K562 (cell line): ENCODE data around the gene CMPK1. TPM values are rescaled to one million over a fixed set of nuclear protein-coding genes. Genes with fewer than 3 reads are reported as not detected.

Experiments used
- CBFA2T2 ChIP-seq: fragments of 450-650 bp; conservative IDR thresholded peaks from 2 replicates; pipeline ENCODE4 v1.6.1; 2017; ENCODE audit warnings: mild to moderate bottlenecking
- CCNT2 ChIP-seq: IDR thresholded peaks from 2 replicates; pipeline ENCODE4 v1.6.1; 2011; ENCODE audit warnings: borderline replicate concordance, low read depth, mild to moderate bottlenecking, moderate library complexity, mixed read lengths, low read length; ENCODE audit not compliant: insufficient read length; ENCODE audit errors: extremely low read depth
- EP300 ChIP-seq: IDR thresholded peaks from 2 replicates; pipeline ENCODE4 v1.6.1; 2012; ENCODE audit warnings: low read length, improper control_type of control experiment
- HDAC6 ChIP-seq: IDR thresholded peaks from 2 replicates; pipeline ENCODE4 v1.6.1; 2012; ENCODE audit warnings: low read depth, mild to moderate bottlenecking, control low read depth, inconsistent platforms, low read length, moderate library complexity
- ILF3 ChIP-seq: fragments of 450-650 bp; IDR thresholded peaks from 2 replicates; pipeline ENCODE4 v1.6.1; 2018; ENCODE audit warnings: antibody characterized with exemption, mild to moderate bottlenecking, moderate library complexity, borderline replicate concordance
- IRF1 ChIP-seq: sonication (generic); formaldehyde crosslinking; IDR thresholded peaks from 2 replicates; pipeline ENCODE4 v1.8.0; 2022; ENCODE audit warnings: missing genetic modification reagents, mild to moderate bottlenecking, borderline replicate concordance
- KDM4B ChIP-seq, 2 experiments: fragments of 450-650 bp in 1 of 2; sonication (generic) in 1 of 2; IDR thresholded peaks; 2 replicates each; pipeline ENCODE4 v1.6.1; 2016 to 2017; ENCODE audit warnings: borderline replicate concordance in 2 of 2, antibody characterized with exemption in 1 of 2, low read depth in 1 of 2, mild to moderate bottlenecking in 1 of 2
- MCM5 ChIP-seq: fragments of 450-650 bp; IDR thresholded peaks from 2 replicates; pipeline ENCODE4 v1.6.1; 2016; ENCODE audit warnings: low read depth
- MYBL2 ChIP-seq, 2 experiments: fragments of 450-650 bp in 1 of 2; sonication (generic) in 1 of 2; formaldehyde crosslinking in 1 of 2; IDR thresholded peaks; 2 replicates each; pipeline versions ENCODE4 v1.6.1 to v1.8.1; 2017 to 2022; ENCODE audit warnings: borderline replicate concordance in 1 of 2, inconsistent platforms in 1 of 2, low read depth in 1 of 2, mild to moderate bottlenecking in 1 of 2, missing genetic modification reagents in 1 of 2, moderate library complexity in 1 of 2
- NCOR1 ChIP-seq: fragments of 450-650 bp; IDR thresholded peaks from 2 replicates; pipeline ENCODE4 v1.6.1; 2016; ENCODE audit warnings: mild to moderate bottlenecking, moderate library complexity
- SMARCE1 ChIP-seq: fragments of 450-650 bp; IDR thresholded peaks from 2 replicates; pipeline ENCODE4 v1.7.1; 2016; ENCODE audit warnings: mild to moderate bottlenecking
- ZNF197 ChIP-seq: fragments of 200-800 bp; sonication (Bioruptor generic); IDR thresholded peaks from 2 replicates; pipeline ENCODE4 v1.6.1; 2016; ENCODE audit warnings: low read depth, missing genetic modification characterization, missing compliant biosample characterization
- ZNF444 ChIP-seq: fragments of 250-450 bp; sonication (Bioruptor Pico); IDR thresholded peaks from 2 replicates; pipeline ENCODE4 v1.4.0; 2020; ENCODE audit warnings: mild to moderate bottlenecking, moderate library complexity
- polyA plus RNA-seq, 8 experiments: library from polyadenylated mRNA; depleted of rRNA in 4 of 8; stranded (reverse) in 5 of 8; unstranded in 3 of 8; fragments of >200 nt; fragmentation: Nextera tagmentation in 2 of 8; fragmentation: Illumina TruSeq in 1 of 8; extraction: Ambion mirVana in 2 of 8; extraction: Trizol in 1 of 8; gene quantifications; 2 replicates each; pipeline versions ENCODE4 v1.2.1 to v1.2.3, GENCODE V29; 2011 to 2014; ENCODE audit warnings: inconsistent platforms in 1 of 8, missing spikeins in 1 of 8
- total RNA-seq, 7 experiments: library from RNA; depleted of rRNA in 6 of 7; stranded (reverse); fragments of >200 nt in 6 of 7; fragmentation: Illumina TruSeq in 2 of 7; extraction: Trizol in 2 of 7; gene quantifications; 2 replicates each; pipeline versions ENCODE4 v1.2.1 to v1.2.3, GENCODE V29; 2011 to 2021; ENCODE audit warnings: low replicate concordance in 1 of 7
- TF ChIP-seq, protein P1 (sequence below), 2 experiments: fragments of 450-650 bp; IDR thresholded peaks; 2 replicates each; pipeline ENCODE4 v1.6.1; 2018; ENCODE audit warnings: mild to moderate bottlenecking in 2 of 2, low read depth in 1 of 2; ENCODE audit not compliant: partially characterized antibody in 2 of 2
- TF ChIP-seq, protein P2 (sequence below): fragments of 250-450 bp; sonication (Bioruptor Pico); IDR thresholded peaks from 2 replicates; pipeline ENCODE4 v1.5.0; 2021; ENCODE audit warnings: mild to moderate bottlenecking, borderline replicate concordance
- TF ChIP-seq, protein P3 (sequence below), 2 experiments: IDR thresholded peaks in 1 of 2; conservative IDR thresholded peaks in 1 of 2; 2 replicates each; pipeline ENCODE4 v1.6.1; 2016; ENCODE audit warnings: low read depth in 2 of 2, mild to moderate bottlenecking in 1 of 2, missing compliant biosample characterization in 1 of 2, missing genetic modification characterization in 1 of 2, moderate library complexity in 1 of 2

The CMPK1 gene
- total and polyA plus RNA-seq, 9 of the 15 experiments (the other 6 are each of a cell fraction or from before 2014, with no cell fraction given): 54.5 to 197 (median 116) TPM

GRCh38 chr1:47382399-47382983 lies 48.9 kb downstream of the CMPK1 start (continued):
- TF ChIP-seq MYBL2 (IDR thresholded peaks at IDR 0.05; ENCODE audit: low read depth): no peak
- TF ChIP-seq MYBL2 (CRISPR knock-in tag; IDR thresholded peaks at IDR 0.05; ENCODE audit: borderline replicate concordance): no peak
- no peak for TF ChIP-seq MCM5
- TF ChIP-seq ILF3: 0 out of 2 replicates have a peak, but pooled peaks have one; percentile 56
- peak; percentile 61 for TF ChIP-seq NCOR1
- TF ChIP-seq, protein P1, sequence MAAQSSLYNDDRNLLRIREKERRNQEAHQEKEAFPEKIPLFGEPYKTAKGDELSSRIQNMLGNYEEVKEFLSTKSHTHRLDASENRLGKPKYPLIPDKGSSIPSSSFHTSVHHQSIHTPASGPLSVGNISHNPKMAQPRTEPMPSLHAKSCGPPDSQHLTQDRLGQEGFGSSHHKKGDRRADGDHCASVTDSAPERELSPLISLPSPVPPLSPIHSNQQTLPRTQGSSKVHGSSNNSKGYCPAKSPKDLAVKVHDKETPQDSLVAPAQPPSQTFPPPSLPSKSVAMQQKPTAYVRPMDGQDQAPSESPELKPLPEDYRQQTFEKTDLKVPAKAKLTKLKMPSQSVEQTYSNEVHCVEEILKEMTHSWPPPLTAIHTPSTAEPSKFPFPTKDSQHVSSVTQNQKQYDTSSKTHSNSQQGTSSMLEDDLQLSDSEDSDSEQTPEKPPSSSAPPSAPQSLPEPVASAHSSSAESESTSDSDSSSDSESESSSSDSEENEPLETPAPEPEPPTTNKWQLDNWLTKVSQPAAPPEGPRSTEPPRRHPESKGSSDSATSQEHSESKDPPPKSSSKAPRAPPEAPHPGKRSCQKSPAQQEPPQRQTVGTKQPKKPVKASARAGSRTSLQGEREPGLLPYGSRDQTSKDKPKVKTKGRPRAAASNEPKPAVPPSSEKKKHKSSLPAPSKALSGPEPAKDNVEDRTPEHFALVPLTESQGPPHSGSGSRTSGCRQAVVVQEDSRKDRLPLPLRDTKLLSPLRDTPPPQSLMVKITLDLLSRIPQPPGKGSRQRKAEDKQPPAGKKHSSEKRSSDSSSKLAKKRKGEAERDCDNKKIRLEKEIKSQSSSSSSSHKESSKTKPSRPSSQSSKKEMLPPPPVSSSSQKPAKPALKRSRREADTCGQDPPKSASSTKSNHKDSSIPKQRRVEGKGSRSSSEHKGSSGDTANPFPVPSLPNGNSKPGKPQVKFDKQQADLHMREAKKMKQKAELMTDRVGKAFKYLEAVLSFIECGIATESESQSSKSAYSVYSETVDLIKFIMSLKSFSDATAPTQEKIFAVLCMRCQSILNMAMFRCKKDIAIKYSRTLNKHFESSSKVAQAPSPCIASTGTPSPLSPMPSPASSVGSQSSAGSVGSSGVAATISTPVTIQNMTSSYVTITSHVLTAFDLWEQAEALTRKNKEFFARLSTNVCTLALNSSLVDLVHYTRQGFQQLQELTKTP (IDR thresholded peaks at IDR 0.05; ENCODE audit: low read depth in 1 of 2, partially characterized antibody in 2 of 2): peak in 1 of 2 experiments; percentile 24
- no peak for TF ChIP-seq ZNF444
- peak; percentile 74; the same call in 1 of the 2 replicates for TF ChIP-seq EP300
- TF ChIP-seq CCNT2: peak; percentile 35
- no peak for TF ChIP-seq ZNF197 (CRISPR knock-in tag)
- TF ChIP-seq, protein P2, sequence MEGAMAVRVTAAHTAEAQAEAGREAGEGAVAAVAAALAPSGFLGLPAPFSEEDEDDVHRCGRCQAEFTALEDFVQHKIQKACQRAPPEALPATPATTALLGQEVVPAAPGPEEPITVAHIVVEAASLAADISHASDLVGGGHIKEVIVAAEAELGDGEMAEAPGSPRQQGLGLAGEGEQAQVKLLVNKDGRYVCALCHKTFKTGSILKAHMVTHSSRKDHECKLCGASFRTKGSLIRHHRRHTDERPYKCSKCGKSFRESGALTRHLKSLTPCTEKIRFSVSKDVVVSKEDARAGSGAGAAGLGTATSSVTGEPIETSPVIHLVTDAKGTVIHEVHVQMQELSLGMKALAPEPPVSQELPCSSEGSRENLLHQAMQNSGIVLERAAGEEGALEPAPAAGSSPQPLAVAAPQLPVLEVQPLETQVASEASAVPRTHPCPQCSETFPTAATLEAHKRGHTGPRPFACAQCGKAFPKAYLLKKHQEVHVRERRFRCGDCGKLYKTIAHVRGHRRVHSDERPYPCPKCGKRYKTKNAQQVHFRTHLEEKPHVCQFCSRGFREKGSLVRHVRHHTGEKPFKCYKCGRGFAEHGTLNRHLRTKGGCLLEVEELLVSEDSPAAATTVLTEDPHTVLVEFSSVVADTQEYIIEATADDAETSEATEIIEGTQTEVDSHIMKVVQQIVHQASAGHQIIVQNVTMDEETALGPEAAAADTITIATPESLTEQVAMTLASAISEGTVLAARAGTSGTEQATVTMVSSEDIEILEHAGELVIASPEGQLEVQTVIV: no peak
- no peak for TF ChIP-seq HDAC6
- TF ChIP-seq CBFA2T2: peak; percentile 60
- TF ChIP-seq SMARCE1: peak; percentile 49; the same call in 1 of the 2 replicates
- TF ChIP-seq, protein P3, sequence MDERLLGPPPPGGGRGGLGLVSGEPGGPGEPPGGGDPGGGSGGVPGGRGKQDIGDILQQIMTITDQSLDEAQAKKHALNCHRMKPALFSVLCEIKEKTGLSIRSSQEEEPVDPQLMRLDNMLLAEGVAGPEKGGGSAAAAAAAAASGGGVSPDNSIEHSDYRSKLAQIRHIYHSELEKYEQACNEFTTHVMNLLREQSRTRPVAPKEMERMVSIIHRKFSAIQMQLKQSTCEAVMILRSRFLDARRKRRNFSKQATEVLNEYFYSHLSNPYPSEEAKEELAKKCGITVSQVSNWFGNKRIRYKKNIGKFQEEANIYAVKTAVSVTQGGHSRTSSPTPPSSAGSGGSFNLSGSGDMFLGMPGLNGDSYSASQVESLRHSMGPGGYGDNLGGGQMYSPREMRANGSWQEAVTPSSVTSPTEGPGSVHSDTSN (CRISPR knock-in tag; IDR thresholded peaks at IDR 0.05; ENCODE audit: low read depth): no peak
- TF ChIP-seq, protein P3 (tag; conservative IDR thresholded peaks at IDR 0.05; ENCODE audit: low read depth): no peak
- no peak for TF ChIP-seq IRF1 (CRISPR knock-in tag)
- TF ChIP-seq KDM4B (IDR thresholded peaks at IDR 0.05; ENCODE audit: borderline replicate concordance in 2 of 2, low read depth in 1 of 2): no peak
